ENCODE results near the gene STX5. TPM values are rescaled to one million over a fixed set of nuclear protein-coding genes. Genes with fewer than 3 reads are reported as not detected.

STX5 gene
- total and polyA plus RNA-seq, 9 of the 15 experiments (the other 6 are each of a cell fraction or from before 2014, with no cell fraction given) = 2.8 to 28.6 (median 23.7) TPM

DNA sequence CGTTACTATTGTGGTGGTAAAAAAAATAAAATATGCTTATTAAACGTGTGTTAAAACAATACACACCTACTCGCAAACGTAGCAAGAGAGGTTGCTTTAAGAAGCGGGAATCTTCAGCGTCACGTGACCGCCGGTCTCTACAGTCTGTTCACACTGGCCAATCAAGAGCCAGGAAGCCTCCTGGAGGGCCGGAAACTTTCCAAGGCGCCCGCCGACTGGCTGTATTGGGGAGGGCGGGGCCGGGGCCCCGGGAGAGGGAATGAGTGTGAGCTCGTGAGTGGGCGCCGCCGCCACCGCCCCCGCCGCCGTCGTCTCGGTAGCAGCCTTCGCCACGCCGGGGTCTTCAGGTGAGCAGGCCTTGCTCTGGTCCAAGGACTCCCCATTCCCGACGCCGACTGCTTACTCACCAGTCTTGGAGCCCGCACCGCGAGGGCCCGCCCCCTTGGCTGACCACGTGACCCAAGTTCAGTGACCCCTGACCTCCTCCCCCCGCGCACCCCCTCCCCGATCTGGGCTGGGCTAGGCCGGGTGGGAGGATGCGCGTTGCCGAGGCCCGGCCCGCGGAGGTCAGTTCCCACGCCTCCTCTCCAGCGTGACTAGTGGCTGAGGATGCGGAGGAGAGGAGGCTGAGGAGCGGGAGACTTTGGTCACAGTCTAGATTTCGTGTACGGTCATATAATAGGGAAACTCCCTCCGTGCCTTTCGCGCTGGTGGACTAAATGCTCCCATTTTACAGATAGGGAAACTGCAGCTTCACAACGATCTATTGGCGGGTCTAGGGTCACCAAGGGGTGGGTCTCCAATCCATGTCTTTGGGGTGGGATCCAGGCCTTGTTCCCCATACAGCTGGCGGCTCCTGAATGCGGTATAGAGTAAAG is 60.5 kb downstream of the STX5 start, which contains the start of gene TAF6L (continued):
- TF ChIP-seq, protein P1, sequence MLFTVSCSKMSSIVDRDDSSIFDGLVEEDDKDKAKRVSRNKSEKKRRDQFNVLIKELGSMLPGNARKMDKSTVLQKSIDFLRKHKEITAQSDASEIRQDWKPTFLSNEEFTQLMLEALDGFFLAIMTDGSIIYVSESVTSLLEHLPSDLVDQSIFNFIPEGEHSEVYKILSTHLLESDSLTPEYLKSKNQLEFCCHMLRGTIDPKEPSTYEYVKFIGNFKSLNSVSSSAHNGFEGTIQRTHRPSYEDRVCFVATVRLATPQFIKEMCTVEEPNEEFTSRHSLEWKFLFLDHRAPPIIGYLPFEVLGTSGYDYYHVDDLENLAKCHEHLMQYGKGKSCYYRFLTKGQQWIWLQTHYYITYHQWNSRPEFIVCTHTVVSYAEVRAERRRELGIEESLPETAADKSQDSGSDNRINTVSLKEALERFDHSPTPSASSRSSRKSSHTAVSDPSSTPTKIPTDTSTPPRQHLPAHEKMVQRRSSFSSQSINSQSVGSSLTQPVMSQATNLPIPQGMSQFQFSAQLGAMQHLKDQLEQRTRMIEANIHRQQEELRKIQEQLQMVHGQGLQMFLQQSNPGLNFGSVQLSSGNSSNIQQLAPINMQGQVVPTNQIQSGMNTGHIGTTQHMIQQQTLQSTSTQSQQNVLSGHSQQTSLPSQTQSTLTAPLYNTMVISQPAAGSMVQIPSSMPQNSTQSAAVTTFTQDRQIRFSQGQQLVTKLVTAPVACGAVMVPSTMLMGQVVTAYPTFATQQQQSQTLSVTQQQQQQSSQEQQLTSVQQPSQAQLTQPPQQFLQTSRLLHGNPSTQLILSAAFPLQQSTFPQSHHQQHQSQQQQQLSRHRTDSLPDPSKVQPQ (CRISPR knock-in tag; IDR thresholded peaks at IDR 0.05; ENCODE audit: borderline replicate concordance) = no peak
- TF ChIP-seq ZNF57 (CRISPR knock-in tag; IDR thresholded peaks at IDR 0.05) (no peak), SOX6 (IDR thresholded peaks at IDR 0.05) (no peak), ATF7 (IDR thresholded peaks at IDR 0.05) (peak; percentile 53; the same call in 1 of the 2 replicates), HDAC1 (IDR thresholded peaks at IDR 0.05) (peak in 1 of 2 experiments; percentile 91; a peak in 2 of 4 replicates), CREBBP (IDR thresholded peaks at IDR 0.05; ENCODE audit: low read depth, low read length) (no peak), NCOA1 (IDR thresholded peaks at IDR 0.05; ENCODE audit: low read depth) (no peak), TAF15 (IDR thresholded peaks at IDR 0.05; ENCODE audit: low read depth, low read length) (no peak), ESRRA (IDR thresholded peaks at IDR 0.05; ENCODE audit: borderline replicate concordance, low read depth) (0 out of 2 replicates have a peak, but pooled peaks have one; percentile 60), ZNF3 (CRISPR knock-in tag; IDR thresholded peaks at IDR 0.05) (no peak), ZNF77 (CRISPR knock-in tag; IDR thresholded peaks at IDR 0.05) (no peak), GATA2 (CRISPR knock-in tag; IDR thresholded peaks at IDR 0.05) (no peak), RB1 (IDR thresholded peaks at IDR 0.05; ENCODE audit: low read depth) (peak; percentile 77; the same call in 1 of the 2 replicates), SMAD2 (IDR thresholded peaks at IDR 0.05; ENCODE audit: low read depth, low read length) (no peak), GABPA (tag; conservative IDR thresholded peaks at IDR 0.05; ENCODE audit: low read depth) (peak; percentile 61; the same call in 1 of the 2 replicates)
- TF ChIP-seq, protein P2, sequence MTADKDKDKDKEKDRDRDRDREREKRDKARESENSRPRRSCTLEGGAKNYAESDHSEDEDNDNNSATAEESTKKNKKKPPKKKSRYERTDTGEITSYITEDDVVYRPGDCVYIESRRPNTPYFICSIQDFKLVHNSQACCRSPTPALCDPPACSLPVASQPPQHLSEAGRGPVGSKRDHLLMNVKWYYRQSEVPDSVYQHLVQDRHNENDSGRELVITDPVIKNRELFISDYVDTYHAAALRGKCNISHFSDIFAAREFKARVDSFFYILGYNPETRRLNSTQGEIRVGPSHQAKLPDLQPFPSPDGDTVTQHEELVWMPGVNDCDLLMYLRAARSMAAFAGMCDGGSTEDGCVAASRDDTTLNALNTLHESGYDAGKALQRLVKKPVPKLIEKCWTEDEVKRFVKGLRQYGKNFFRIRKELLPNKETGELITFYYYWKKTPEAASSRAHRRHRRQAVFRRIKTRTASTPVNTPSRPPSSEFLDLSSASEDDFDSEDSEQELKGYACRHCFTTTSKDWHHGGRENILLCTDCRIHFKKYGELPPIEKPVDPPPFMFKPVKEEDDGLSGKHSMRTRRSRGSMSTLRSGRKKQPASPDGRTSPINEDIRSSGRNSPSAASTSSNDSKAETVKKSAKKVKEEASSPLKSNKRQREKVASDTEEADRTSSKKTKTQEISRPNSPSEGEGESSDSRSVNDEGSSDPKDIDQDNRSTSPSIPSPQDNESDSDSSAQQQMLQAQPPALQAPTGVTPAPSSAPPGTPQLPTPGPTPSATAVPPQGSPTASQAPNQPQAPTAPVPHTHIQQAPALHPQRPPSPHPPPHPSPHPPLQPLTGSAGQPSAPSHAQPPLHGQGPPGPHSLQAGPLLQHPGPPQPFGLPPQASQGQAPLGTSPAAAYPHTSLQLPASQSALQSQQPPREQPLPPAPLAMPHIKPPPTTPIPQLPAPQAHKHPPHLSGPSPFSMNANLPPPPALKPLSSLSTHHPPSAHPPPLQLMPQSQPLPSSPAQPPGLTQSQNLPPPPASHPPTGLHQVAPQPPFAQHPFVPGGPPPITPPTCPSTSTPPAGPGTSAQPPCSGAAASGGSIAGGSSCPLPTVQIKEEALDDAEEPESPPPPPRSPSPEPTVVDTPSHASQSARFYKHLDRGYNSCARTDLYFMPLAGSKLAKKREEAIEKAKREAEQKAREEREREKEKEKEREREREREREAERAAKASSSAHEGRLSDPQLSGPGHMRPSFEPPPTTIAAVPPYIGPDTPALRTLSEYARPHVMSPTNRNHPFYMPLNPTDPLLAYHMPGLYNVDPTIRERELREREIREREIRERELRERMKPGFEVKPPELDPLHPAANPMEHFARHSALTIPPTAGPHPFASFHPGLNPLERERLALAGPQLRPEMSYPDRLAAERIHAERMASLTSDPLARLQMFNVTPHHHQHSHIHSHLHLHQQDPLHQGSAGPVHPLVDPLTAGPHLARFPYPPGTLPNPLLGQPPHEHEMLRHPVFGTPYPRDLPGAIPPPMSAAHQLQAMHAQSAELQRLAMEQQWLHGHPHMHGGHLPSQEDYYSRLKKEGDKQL (CRISPR knock-in tag; IDR thresholded peaks at IDR 0.05; ENCODE audit: borderline replicate concordance) = no peak
- TF ChIP-seq, protein P3, sequence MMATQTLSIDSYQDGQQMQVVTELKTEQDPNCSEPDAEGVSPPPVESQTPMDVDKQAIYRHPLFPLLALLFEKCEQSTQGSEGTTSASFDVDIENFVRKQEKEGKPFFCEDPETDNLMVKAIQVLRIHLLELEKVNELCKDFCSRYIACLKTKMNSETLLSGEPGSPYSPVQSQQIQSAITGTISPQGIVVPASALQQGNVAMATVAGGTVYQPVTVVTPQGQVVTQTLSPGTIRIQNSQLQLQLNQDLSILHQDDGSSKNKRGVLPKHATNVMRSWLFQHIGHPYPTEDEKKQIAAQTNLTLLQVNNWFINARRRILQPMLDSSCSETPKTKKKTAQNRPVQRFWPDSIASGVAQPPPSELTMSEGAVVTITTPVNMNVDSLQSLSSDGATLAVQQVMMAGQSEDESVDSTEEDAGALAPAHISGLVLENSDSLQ (IDR thresholded peaks at IDR 0.05) = no peak

Data from K562 (cell line).